ENCODE data around the gene MACROD2.

Gene MACROD2

DNA sequence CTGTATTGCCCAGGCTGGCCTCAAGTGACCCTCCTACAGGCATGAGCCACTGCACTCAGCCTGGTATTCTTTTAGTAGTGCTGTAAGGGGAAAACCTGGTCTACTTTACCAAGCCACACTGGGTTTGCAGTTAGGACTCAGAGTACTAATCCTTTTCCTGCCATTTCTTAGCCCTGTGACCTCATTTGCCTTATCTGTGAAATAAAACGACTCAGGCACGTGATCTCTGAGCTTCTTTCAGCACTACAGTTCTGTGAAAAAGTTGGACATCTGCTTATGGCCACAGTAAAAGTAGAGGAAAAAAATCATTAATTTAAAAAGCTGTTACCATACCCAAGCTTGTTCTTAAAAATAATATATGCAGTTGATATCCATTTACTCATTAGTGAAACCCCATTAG lies 1570.5 kb downstream of the MACROD2 start:
- TF ChIP-seq, protein P1, sequence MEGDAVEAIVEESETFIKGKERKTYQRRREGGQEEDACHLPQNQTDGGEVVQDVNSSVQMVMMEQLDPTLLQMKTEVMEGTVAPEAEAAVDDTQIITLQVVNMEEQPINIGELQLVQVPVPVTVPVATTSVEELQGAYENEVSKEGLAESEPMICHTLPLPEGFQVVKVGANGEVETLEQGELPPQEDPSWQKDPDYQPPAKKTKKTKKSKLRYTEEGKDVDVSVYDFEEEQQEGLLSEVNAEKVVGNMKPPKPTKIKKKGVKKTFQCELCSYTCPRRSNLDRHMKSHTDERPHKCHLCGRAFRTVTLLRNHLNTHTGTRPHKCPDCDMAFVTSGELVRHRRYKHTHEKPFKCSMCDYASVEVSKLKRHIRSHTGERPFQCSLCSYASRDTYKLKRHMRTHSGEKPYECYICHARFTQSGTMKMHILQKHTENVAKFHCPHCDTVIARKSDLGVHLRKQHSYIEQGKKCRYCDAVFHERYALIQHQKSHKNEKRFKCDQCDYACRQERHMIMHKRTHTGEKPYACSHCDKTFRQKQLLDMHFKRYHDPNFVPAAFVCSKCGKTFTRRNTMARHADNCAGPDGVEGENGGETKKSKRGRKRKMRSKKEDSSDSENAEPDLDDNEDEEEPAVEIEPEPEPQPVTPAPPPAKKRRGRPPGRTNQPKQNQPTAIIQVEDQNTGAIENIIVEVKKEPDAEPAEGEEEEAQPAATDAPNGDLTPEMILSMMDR (IDR thresholded peaks at IDR 0.05; ENCODE audit: low read depth, low read length, missing control alignments): no peak

DNA sequence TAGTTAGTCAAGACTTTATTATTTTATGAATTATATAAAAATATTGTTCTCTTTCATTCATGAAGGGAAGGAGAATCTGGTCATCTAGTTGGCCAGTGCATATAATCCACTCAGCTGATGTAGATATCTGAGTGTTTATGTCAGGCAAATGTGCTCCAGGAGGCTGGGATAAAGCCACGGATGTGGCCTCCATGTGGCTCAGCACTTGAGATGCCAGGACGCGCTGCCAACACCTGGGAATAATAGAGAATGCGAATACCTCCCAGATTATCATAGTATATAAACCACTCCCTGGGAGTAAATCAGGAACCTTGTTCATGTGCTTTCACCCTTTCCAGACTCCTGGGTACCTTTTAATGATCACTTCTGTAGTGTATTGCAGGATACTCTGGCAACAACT lies 1571.9 kb downstream of the MACROD2 start:
- no peak overlapping the region for H3K4me3 ChIP-seq (replicated peaks; ENCODE audit: low read depth, low read length)
- TF ChIP-seq, protein P1 (IDR thresholded peaks at IDR 0.05; ENCODE audit: low read depth, low read length, missing control alignments): no peak
- no peak for DNase-seq (ENCODE audit: extremely low read depth, low read depth)

More for the DNA sequence above, 1570.5 kb downstream of the MACROD2 start:
- no peak overlapping the region for H3K4me3 ChIP-seq (replicated peaks; ENCODE audit: low read depth, low read length)
- DNase-seq (ENCODE audit: extremely low read depth, low read depth): no peak

DNA sequence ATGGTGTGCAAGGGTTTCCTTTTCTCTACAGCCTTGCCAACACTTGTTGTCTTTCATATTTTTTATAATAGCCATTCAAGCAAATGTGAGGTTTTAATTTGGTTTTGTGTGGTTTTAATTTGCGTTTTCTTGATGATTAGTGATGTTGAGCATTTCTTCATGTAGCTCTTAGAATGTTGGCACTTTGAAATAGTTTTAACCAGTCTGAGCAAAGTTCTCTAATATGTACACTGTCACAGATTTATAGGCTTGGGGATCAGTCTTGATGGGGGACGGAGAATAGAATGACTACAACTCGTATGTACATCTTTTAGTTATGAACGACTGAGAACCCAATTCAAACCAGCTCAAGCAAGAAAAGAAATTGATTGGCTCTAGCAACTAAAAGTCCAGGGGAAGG lies 1574.8 kb downstream of the MACROD2 start:
- DNase-seq (ENCODE audit: extremely low read depth, low read depth): no peak
- TF ChIP-seq, protein P1 (IDR thresholded peaks at IDR 0.05; ENCODE audit: low read depth, low read length, missing control alignments): no peak
- H3K4me3 ChIP-seq (replicated peaks; ENCODE audit: low read depth, low read length): no peak overlapping the region

DNA sequence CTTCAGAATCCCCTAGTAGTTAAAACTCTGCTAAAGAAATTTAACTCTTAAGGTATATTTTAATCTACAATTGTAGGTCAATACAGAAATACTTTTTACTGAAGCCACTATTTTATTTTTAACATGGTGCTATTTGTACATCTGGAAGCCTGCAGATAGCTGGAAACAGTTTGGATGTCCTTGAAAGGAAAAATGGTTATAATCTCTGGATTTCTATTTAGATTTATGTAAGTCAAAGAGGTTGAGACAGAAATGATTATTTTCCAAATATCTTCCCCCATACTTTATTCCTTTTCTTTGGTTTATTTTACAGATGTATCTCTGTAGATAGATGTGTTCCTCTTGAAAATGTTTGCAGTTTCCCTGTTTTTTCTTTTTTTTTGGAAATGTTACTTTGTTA lies 1575.7 kb downstream of the MACROD2 start:
- no peak overlapping the region for H3K4me3 ChIP-seq (replicated peaks; ENCODE audit: low read depth, low read length)
- no peak for DNase-seq (ENCODE audit: extremely low read depth, low read depth)
- TF ChIP-seq, protein P1 (IDR thresholded peaks at IDR 0.05; ENCODE audit: low read depth, low read length, missing control alignments): no peak

DNA sequence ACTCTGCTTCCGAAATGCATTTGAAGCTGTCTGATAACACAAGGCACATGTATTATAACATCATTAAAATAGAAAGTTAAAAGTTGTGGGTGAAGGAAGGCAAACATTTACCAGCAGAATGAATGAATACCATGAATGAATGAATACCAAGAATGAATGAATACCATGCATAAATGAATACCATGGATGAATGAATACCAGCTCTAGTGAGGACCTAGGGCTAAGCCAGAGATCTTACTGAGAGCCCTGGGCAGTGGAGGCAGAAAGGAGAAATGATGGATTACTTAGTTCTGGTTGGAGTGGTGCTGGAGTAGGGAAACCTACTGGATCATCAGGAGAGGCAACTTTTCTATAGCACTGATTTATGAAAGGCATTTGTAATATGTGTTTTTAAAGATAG lies 1579.9 kb downstream of the MACROD2 start:
- H3K4me3 ChIP-seq (replicated peaks; ENCODE audit: low read depth, low read length): no peak overlapping the region
- DNase-seq (ENCODE audit: extremely low read depth, low read depth): no peak
- TF ChIP-seq, protein P1 (IDR thresholded peaks at IDR 0.05; ENCODE audit: low read depth, low read length, missing control alignments): no peak

DNA sequence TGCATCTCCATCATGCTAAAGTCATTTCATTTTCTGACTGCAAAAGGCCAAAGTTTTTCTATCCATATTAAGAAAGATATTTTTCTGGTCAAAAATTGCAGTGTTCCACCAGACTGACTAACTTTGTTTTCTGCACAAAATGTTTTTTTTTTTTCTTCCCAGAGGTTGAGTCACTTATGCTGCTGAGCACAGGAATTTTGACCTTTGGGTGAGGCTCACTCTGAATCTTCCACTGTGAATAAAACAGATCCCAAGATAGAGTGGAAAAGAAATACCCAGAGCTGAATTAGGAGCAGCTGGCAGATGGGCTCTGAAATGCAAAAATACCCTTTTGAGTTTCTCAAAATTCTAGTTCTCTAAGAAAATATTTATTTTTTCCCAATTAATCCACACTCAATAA lies 1581.1 kb downstream of the MACROD2 start:
- TF ChIP-seq, protein P1 (IDR thresholded peaks at IDR 0.05; ENCODE audit: low read depth, low read length, missing control alignments): no peak

DNA sequence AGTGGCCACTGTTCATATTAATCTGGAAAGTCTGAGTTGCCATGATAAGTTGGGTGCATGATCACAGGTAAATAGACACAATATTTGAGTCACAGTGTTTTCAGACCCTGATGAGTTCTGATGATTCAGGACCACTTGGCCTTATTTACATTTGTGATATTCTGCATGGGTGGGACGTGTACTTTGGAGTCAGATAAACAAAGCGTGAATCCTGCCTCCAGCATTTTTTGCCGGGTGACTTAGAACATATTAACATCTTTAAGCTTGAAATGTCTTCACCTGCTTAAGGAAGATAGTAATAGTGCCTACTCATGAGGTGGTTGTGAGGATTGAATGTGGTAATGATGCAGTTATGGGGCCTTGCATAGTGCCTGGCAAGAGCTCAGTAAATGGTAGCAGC lies 1582.8 kb downstream of the MACROD2 start:
- H3K4me3 ChIP-seq (replicated peaks; ENCODE audit: low read depth, low read length): no peak overlapping the region
- TF ChIP-seq, protein P1 (IDR thresholded peaks at IDR 0.05; ENCODE audit: low read depth, low read length, missing control alignments): no peak
- DNase-seq (ENCODE audit: extremely low read depth, low read depth): no peak

More for the DNA sequence above, 1581.1 kb downstream of the MACROD2 start:
- no peak overlapping the region for H3K4me3 ChIP-seq (replicated peaks; ENCODE audit: low read depth, low read length)
- DNase-seq (ENCODE audit: extremely low read depth, low read depth): no peak

Measured in HFF-Myc (cell line).